GM19035 (cell line): ENCODE results near the gene FOSL2.

Experiments used
- ATAC-seq: cut with Tn5 transposase; IDR thresholded peaks from one replicate; pipeline ENCODE4 v1.9.1; 2021; ENCODE audit not compliant: unreplicated experiment

The FOSL2 gene

GRCh38 chr2:28429636-28430376 is 37.1 kb downstream of the FOSL2 start:
- ATAC-seq: no peak

DNA sequence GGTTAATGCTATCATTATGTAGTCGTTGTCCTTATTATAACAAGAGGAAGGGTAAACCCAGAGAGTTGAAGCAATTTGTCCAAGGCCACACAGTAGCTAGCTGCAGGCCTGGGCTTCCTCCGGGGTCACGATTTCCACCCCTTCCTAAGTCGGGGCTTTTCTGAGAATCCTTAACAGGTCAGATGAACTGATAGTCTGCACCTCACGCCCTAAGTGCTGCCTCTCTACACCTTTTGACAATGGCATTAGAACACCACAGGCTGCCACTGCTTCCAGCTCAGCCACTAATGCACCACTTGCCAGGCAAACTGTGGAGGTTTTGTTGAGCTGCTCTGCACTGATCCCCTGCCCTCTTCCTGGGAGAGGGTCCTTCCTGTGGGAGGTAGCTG is 37.7 kb downstream of the FOSL2 start:
- no peak for ATAC-seq

- no peak for ATAC-seq
Measured at GRCh38 chr2:28430788-28431418, 38.2 kb downstream of the FOSL2 start.

- ATAC-seq: no peak
Measured at GRCh38 chr2:28431741-28432140, 39.1 kb downstream of the FOSL2 start.

- no peak for ATAC-seq
Measured at GRCh38 chr2:28432362-28432761, 39.7 kb downstream of the FOSL2 start.

- ATAC-seq: no peak
Measured at GRCh38 chr2:28433215-28433614, 40.6 kb downstream of the FOSL2 start.

DNA sequence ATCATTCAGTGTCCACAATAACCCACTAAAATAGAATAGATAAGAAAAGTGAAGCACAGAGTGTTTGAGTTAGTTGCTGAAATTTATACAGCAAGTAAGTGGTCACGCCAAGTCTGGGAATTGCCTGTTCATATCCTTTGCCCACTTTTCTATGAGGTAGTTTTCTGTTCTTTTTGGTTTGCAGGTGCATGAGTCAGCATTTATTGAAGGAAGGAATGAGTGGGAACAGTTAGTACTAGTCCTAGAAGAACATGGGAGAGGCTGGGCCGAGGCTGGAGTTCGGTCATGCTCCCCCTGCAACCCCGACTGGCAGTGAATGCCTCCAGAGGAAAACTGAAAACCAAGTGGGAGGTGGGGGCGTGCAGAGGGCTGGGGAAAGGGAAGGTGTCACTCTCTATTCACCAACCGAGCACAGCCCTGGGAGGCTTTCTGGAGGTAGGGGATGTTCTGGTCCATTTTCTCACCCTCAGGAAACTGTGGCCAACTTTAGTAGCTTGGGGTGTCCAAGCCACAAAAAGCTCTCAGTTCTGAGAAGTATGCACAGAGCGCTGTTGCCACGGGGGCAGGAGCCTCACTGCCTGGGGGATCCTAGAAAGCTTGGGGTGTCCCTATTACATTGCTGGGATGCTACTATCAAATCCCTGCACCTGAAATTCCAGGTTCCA is 41.4 kb downstream of the FOSL2 start:
- ATAC-seq: no peak

DNA sequence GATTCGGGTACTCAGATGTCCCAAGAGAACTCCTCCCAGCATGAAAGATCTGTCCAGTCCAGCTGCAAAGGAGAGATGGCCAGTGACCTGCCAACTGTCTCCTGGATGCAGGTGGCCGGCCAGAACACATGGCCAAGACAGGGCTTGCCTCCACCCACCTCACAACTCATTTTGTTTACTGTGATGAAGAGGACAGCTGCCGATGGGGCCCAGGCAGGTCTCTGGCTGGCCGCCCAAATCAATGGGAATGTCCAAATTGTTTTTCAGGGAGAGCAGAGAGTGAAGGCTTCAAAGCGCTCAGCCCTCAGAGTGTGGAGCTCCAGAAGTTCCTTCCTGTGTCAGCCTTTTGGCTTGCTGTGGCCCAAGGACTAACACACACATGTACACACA is 41.9 kb downstream of the FOSL2 start:
- no peak for ATAC-seq

- no peak for ATAC-seq
Measured at GRCh38 chr2:28435241-28435640, 42.6 kb downstream of the FOSL2 start.

- ATAC-seq: no peak
Measured at GRCh38 chr2:28435814-28436351, 43.2 kb downstream of the FOSL2 start.

DNA sequence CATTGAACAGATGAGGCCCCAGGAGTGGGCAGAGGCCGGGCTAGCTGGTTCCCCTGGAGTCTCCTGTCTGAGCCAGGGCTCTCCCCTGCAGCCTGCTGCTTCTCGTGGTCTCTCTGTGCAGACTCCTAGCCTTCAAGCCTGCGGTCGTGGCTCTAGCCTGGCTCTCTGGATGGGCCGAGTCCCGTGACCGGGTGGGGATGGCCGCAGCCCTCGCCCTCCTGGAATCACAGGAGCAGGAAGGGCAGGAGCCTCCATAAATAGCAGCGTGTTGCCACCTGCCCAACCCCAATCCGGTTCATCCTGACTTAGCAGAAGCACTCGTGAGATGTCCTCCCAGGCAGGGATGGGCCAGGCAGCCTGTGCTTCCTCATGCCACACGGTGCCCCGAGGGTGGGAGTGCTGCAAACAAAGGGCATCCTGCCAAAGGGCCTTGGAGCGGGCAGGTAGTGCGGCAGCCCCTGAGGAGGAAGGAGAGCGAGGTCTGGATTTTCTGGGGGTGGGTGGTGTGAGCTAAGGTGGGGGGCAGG is 43.9 kb downstream of the FOSL2 start:
- ATAC-seq: no peak

DNA sequence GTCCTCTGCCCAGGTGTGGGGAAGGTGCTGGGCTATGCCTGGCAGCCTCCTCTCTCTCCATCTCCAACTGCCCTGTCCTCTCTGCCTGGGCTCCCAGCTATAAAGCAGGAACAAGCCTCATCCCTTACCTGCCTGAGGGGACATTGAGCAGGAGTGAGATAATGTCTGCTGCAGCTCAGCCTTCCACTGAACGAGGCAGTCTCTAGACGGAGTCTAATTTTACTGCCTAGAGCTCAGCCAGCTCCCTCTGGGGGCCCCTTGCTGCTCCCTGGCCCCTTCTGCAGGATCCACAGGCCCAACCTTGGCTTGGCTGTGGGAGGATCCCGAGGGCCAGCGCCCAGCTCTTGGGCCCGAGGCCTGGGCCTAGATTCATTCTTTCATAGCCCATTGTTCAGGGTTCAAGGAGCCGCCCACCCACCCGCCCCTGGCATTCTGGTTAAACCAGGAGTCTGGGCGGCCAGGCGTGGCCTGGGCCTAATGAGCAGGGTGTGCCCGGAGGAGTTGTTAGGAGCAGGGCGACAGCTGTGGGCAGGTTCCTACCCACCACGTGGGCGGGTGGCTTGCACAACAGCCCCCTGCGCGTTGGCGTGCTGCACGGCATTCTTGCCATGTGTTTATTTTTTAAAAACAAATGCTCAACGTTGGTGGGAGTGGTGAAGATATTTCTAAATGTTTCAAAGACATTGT is 44.6 kb downstream of the FOSL2 start:
- ATAC-seq: no peak

DNA sequence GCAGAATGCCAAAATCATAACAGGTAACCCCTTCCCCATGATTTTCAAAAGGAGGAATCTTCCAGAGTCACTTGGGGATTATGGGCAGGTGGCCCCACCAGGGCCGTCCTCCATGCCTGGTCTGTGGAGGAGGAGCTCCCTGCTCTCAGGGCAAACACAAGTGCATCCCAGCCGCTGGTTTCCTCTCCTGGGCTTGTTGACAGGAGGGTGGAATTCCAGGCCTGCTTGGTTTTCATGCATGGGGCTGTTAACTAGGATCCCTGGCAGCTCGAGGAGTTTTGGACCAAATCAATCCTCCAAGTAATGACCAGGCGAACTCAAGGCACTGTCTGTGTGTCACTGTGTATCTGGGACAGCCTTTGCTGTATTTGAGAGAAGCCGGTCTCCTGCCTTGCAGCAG is 45.3 kb downstream of the FOSL2 start:
- ATAC-seq: no peak

DNA sequence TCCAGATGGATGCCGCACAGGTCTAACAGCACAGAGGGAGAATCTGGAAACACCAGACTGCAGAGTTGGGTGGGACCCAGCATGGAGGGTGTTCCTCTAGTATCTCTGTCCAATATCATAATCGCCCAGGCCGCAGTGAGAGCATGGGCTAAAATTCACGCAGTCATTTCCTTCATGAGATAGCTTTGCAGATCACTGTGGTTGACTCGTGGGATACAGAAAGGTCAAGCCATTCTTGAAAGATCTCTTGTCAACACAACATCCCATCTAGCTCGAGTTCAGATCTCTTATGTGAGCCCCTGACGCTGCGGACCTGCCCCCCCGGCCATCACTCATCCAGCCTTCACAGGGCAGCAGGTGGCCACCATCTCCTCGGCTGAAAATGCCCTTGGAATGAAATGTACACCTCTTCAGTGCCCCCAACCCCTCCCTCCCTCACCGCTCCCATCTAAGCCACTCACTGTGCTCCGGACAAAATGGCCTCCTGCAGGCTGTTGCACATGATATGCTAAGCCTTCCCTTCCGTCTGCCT is 45.9 kb downstream of the FOSL2 start:
- no peak for ATAC-seq

- ATAC-seq: no peak
Measured at GRCh38 chr2:28439127-28439526, 46.5 kb downstream of the FOSL2 start.

DNA sequence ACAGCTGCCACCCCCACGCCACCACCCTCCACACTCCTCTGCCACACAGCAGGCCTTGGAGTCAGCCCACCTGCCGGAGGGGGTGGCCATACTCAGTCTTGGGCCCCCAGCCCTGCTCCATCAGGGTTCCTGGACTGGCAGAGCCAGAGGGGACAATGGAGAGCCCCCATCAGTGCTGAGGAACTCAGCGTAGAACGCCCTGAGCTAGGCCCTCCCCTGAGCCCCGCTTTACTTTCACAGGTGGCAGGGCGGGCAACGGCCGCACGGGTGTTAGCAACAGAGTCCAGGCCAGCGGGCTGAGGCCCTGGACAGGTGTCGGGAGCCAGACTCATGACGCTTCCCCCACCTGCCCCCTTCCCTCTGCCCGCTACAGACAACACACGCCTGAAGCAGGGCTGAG is 47.1 kb downstream of the FOSL2 start:
- no peak for ATAC-seq

- ATAC-seq: no peak
Measured at GRCh38 chr2:28442328-28442727, 49.7 kb downstream of the FOSL2 start.

- no peak for ATAC-seq
Measured at GRCh38 chr2:28444956-28445355, 52.3 kb downstream of the FOSL2 start.

GRCh38 chr2:28445448-28446258 is 53.0 kb downstream of the FOSL2 start:
- no peak for ATAC-seq

DNA sequence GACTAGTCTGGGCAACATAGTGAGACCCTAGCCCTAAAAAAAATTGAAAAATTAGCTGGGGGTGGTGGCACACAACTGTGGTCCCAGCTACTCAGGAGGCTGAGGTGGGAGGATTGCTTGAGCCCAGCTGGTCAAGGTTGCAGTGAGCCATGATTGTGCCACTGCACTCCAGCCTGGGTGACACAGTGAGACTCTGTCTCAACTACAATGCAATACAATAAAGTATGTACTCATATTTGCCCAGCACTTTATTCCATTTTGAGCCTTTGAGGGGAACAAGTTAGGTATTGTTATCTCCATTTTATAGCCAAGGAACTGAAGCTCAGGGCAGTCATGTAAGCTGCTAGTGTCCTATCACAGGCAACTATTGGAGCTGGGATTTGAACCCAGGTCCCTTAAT is 53.9 kb downstream of the FOSL2 start:
- ATAC-seq: no peak
